IMR-90 (cell line): ENCODE results near the gene VPS26B. TPM values are rescaled to one million over a fixed set of nuclear protein-coding genes. Genes with fewer than 3 reads are reported as not detected.

Source experiments
- ATAC-seq: fragments of 200-7000 bp; cut with Tn5 transposase; 2 replicates; pipeline ENCODE4 v1.9.1; 2020; ENCODE audit warnings: low read depth, mild to moderate bottlenecking, moderate library complexity
- BruUV-seq: library from RNA; stranded (reverse); fragments of 400-500 nt; replicated peaks from 2 replicates; lab custom pipeline; 2021; lab: Mats Ljungman, UMichigan
- CTCF ChIA-PET: fragments of 300-600 bp; formaldehyde crosslinking; extraction: SDS; loops from one replicate; lab custom pipeline; 2021; ENCODE audit warnings: antibody characterized with exemption; lab: Yijun Ruan, JAX
- POLR2A ChIA-PET: fragments of 300-600 bp; sonication (Branson Sonifier 250); formaldehyde crosslinking; loops from one replicate; lab custom pipeline; 2022; ENCODE audit warnings: antibody characterized with exemption; ENCODE audit not compliant: unreplicated experiment; lab: Charles Lee
- DNase-seq: peaks from one replicate; pipeline ENCODE4 v3.0.0; 2013
- H2AFZ ChIP-seq: replicated peaks from 2 replicates; pipeline ENCODE3; 2013; ENCODE audit warnings: low read length, mild to moderate bottlenecking; ENCODE audit not compliant: poor library complexity
- H2AK5ac ChIP-seq: 2 replicates; pipeline ENCODE4 v1.6.1; 2013; ENCODE audit warnings: low read depth, low read length, inconsistent platforms
- H2AK9ac ChIP-seq: replicated peaks from 2 replicates; pipeline ENCODE3; 2013; ENCODE audit warnings: mild to moderate bottlenecking, low read depth, low read length, moderate library complexity; ENCODE audit not compliant: poor library complexity
- H2BK120ac ChIP-seq: 2 replicates; pipeline ENCODE4 v1.6.1; 2013; ENCODE audit warnings: low read depth, low read length, inconsistent platforms
- H2BK15ac ChIP-seq: 3 replicates; pipeline ENCODE4 v1.6.1; 2013; ENCODE audit warnings: low read depth, low read length, inconsistent platforms
- H2BK20ac ChIP-seq: 2 replicates; pipeline ENCODE4 v1.6.1; 2013; ENCODE audit warnings: low read depth, mild to moderate bottlenecking, inconsistent platforms, low read length, moderate library complexity
- H2BK5ac ChIP-seq: 2 replicates; pipeline ENCODE4 v1.6.1; 2013; ENCODE audit warnings: mild to moderate bottlenecking, low read depth, low read length, inconsistent platforms; ENCODE audit not compliant: poor library complexity, severe bottlenecking
- H3K14ac ChIP-seq: replicated peaks from 2 replicates; pipeline ENCODE4 v1.6.1; 2013; ENCODE audit warnings: low read depth, low read length, inconsistent platforms
- H3K18ac ChIP-seq: 2 replicates; pipeline ENCODE4 v1.6.1; 2013; ENCODE audit warnings: low read depth, low read length, control low read depth
- H3K23ac ChIP-seq: 2 replicates; pipeline ENCODE4 v1.6.1; 2013; ENCODE audit warnings: low read depth, low read length, inconsistent platforms
- H3K27ac ChIP-seq: 2 replicates; pipeline ENCODE4 v1.5.1; 2013; ENCODE audit warnings: mild to moderate bottlenecking, control low read depth, low read length; ENCODE audit not compliant: insufficient read depth
- H3K27me3 ChIP-seq: 2 replicates; pipeline ENCODE4 v1.6.1; 2013; ENCODE audit warnings: low read length; ENCODE audit not compliant: control insufficient read depth, insufficient read depth
- H3K36me3 ChIP-seq: 2 replicates; pipeline ENCODE4 v1.6.1; 2013; ENCODE audit warnings: low read length, mixed read lengths; ENCODE audit not compliant: control insufficient read depth, insufficient read depth
- H3K4ac ChIP-seq: 2 replicates; pipeline ENCODE4 v1.6.1; 2013; ENCODE audit warnings: low read depth, low read length, inconsistent platforms
- H3K4me1 ChIP-seq: 2 replicates; pipeline ENCODE4 v1.6.1; 2013; ENCODE audit warnings: low read length, mixed read lengths; ENCODE audit not compliant: control insufficient read depth, insufficient read depth
- H3K4me2 ChIP-seq: 2 replicates; pipeline ENCODE4 v1.6.1; 2013; ENCODE audit warnings: low read depth, mild to moderate bottlenecking, control low read depth, low read length, moderate library complexity
- H3K4me3 ChIP-seq: 2 replicates; pipeline ENCODE4 v1.5.1; 2013; ENCODE audit warnings: low read depth, mild to moderate bottlenecking, control low read depth, low read length, moderate library complexity; ENCODE audit not compliant: insufficient read depth
- H3K56ac ChIP-seq: 2 replicates; pipeline ENCODE4 v1.6.1; 2013; ENCODE audit warnings: low read length, inconsistent platforms; ENCODE audit not compliant: insufficient read depth; ENCODE audit errors: extremely low read depth
- H3K79me1 ChIP-seq, 2 experiments: 2 replicates each; pipeline ENCODE4 v1.6.1; 2013; ENCODE audit warnings: low read length in 2 of 2, inconsistent platforms in 1 of 2, low read depth in 1 of 2
- H3K9ac ChIP-seq: 2 replicates; pipeline ENCODE4 v1.6.1; 2013; ENCODE audit warnings: low read depth, low read length, control low read depth
- H3K9me1 ChIP-seq: 2 replicates; pipeline ENCODE4 v1.6.1; 2013; ENCODE audit warnings: low read length, inconsistent platforms; ENCODE audit not compliant: insufficient read depth
- H3K9me3 ChIP-seq: 2 replicates; pipeline ENCODE4 v1.6.1; 2013; ENCODE audit warnings: low read length; ENCODE audit not compliant: control insufficient read depth, insufficient read depth
- H4K20me1 ChIP-seq: 2 replicates; pipeline ENCODE4 v1.6.1; 2013; ENCODE audit warnings: low read length, inconsistent platforms; ENCODE audit not compliant: insufficient read depth
- H4K5ac ChIP-seq: 2 replicates; pipeline ENCODE4 v1.6.1; 2013; ENCODE audit warnings: mild to moderate bottlenecking, low read depth, low read length, control low read depth
- H4K8ac ChIP-seq, 2 experiments: 2 replicates each; pipeline ENCODE4 v1.6.1; 2013; ENCODE audit warnings: low read depth in 2 of 2, low read length in 2 of 2, control low read depth in 1 of 2, inconsistent platforms in 1 of 2
- H4K91ac ChIP-seq: 2 replicates; pipeline ENCODE4 v1.6.1; 2013; ENCODE audit warnings: low read depth, low read length, inconsistent platforms; ENCODE audit not compliant: insufficient read depth
- BHLHE40 ChIP-seq: fragments of 150-350 bp; IDR thresholded peaks from 2 replicates; pipeline ENCODE4 v1.6.1; 2016; ENCODE audit warnings: mild to moderate bottlenecking, low read depth, low read length
- CEBPB ChIP-seq: IDR thresholded peaks from 2 replicates; pipeline ENCODE4 v1.6.1; 2012; ENCODE audit warnings: low read depth, low read length, improper control_type of control experiment
- CHD1 ChIP-seq: IDR thresholded peaks from 2 replicates; pipeline ENCODE4 v1.6.1; 2012; ENCODE audit warnings: low read depth, low read length, improper control_type of control experiment
- FOS ChIP-seq: fragments of 150-350 bp; IDR thresholded peaks from 2 replicates; pipeline ENCODE4 v1.6.1; 2016; ENCODE audit warnings: low read depth, low read length
- MAFK ChIP-seq: IDR thresholded peaks from 2 replicates; pipeline ENCODE4 v1.6.1; 2012; ENCODE audit warnings: low read depth, low read length, improper control_type of control experiment
- MAZ ChIP-seq: IDR thresholded peaks from 2 replicates; pipeline ENCODE4 v1.6.1; 2012; ENCODE audit warnings: low read depth, mild to moderate bottlenecking, low read length, improper control_type of control experiment, moderate library complexity, borderline replicate concordance
- MXI1 ChIP-seq: IDR thresholded peaks from 2 replicates; pipeline ENCODE4 v1.6.1; 2012; ENCODE audit warnings: low read depth, mild to moderate bottlenecking, low read length, moderate library complexity, borderline replicate concordance
- NFE2L2 ChIP-seq: fragments of 150-350 bp; IDR thresholded peaks from 2 replicates; pipeline ENCODE4 v1.6.1; 2016; ENCODE audit warnings: low read depth, mild to moderate bottlenecking, low read length
- POLR2A ChIP-seq: IDR thresholded peaks from 2 replicates; pipeline ENCODE4 v1.6.1; 2012; ENCODE audit warnings: mild to moderate bottlenecking, low read depth, low read length
- RAD21 ChIP-seq: IDR thresholded peaks from 2 replicates; pipeline ENCODE4 v1.6.1; 2012; ENCODE audit warnings: low read length, improper control_type of control experiment
- RCOR1 ChIP-seq: IDR thresholded peaks from 2 replicates; pipeline ENCODE4 v1.6.1; 2012; ENCODE audit warnings: mild to moderate bottlenecking, low read length, improper control_type of control experiment; ENCODE audit not compliant: insufficient replicate concordance
- RFX5 ChIP-seq: IDR thresholded peaks from 2 replicates; pipeline ENCODE4 v1.8.0; 2012; ENCODE audit warnings: low read depth, mild to moderate bottlenecking, low read length, moderate library complexity
- SMC3 ChIP-seq: fragments of 150-350 bp; IDR thresholded peaks from 2 replicates; pipeline ENCODE4 v1.6.1; 2016; ENCODE audit warnings: low read depth, mild to moderate bottlenecking, antibody characterized with exemption, low read length, moderate library complexity
- dilution Hi-C: fragments of 300-500 bp; cut with HindIII; formaldehyde crosslinking; loops from one replicate; pipeline ENCODE4 v1.14.3; 2018; ENCODE audit warnings: low sequenced_read_pairs; ENCODE audit not compliant: unreplicated experiment
- in situ Hi-C: fragments of 300-500 bp; cut with MboI; formaldehyde crosslinking; loops from 3 replicates; pipeline ENCODE4 v1.14.3; 2019; ENCODE audit warnings: low sequenced_read_pairs, inconsistent platforms, mixed read lengths
- intact Hi-C: fragments of 100-400 bp; cut with micrococcal nuclease; formaldehyde crosslinking; loops from 2 replicates; pipeline ENCODE4 v1.10.0; 2022
- polyA plus RNA-seq, 3 experiments: library from polyadenylated mRNA; depleted of rRNA; stranded (reverse); fragments of >200 nt; gene quantifications; 2 replicates each; pipeline ENCODE4 v1.2.3, GENCODE V29; 2012; ENCODE audit warnings: low replicate concordance in 1 of 3
- total RNA-seq: library from RNA; depleted of rRNA; stranded (reverse); fragments of >200 nt; gene quantifications from 2 replicates; pipeline ENCODE4 v1.2.3, GENCODE V29; 2012
- TF ChIP-seq, protein P1 (sequence below): conservative IDR thresholded peaks from 2 replicates; pipeline ENCODE4 v1.5.1; 2012; ENCODE audit warnings: mild to moderate bottlenecking, low read depth, low read length, improper control_type of control experiment
- TF ChIP-seq, protein P2 (sequence below): fragments of 150-350 bp; IDR thresholded peaks from 2 replicates; pipeline ENCODE4 v1.6.1; 2016; ENCODE audit warnings: low read depth, mild to moderate bottlenecking, low read length, moderate library complexity, borderline replicate concordance
- TF ChIP-seq, protein P3 (sequence below): fragments of 150-350 bp; IDR thresholded peaks from 2 replicates; pipeline ENCODE4 v1.6.1; 2017; ENCODE audit warnings: mild to moderate bottlenecking, antibody characterized with exemption, low read length, low read depth

Gene VPS26B
- total and polyA plus RNA-seq, 2 of the 4 experiments (the other 2 are of a cell fraction): 41.6 to 51.1 TPM

DNA sequence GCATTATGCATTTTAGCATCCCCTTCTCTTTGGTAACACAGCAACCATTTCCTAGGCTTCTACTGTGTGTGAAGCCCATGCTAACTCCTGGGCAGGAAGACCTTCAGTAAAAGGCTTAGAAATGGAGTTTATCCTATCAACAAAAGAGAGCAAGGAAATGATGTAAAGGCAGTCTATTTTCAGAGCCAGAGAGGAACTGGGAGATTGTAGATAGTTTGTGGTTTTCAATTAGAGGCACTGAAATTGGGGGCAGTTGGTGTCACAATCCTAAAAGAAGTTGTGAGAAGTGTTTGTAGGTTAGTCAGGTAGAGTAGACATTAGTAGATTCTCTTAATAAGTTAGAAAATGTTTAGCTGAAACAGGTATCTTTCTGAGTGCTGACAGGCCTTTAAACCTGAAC, 36.0 kb downstream of the VPS26B start:
- dilution Hi-C loops (no loop called here), in situ Hi-C loops (no loop called here), intact Hi-C loops (no loop called here)
- H3K4me3 ChIP-seq: no peak overlapping the region
- no peaks in the 10 kb centered on the region; the same call in 1 of the 2 replicates for H3K9me1 ChIP-seq
- H4K91ac ChIP-seq: no peak overlapping the region
- H2BK120ac ChIP-seq: no peak overlapping the region
- H3K9me3 ChIP-seq: no peaks in the 10 kb centered on the region
- no peak overlapping the region for H2BK15ac ChIP-seq
- no peak overlapping the region for H2BK20ac ChIP-seq
- peaks cover 4 to 5% of the 10 kb centered on the region in 2 experiments; a peak in 2 of 4 replicates for H3K79me1 ChIP-seq
- no peak overlapping the region for H3K18ac ChIP-seq
- no peaks in the 10 kb centered on the region; the same call in 1 of the 2 replicates for H4K20me1 ChIP-seq
- no peak overlapping the region for H3K23ac ChIP-seq
- H2AK5ac ChIP-seq: no peak overlapping the region
- H3K27me3 ChIP-seq: no peaks in the 10 kb centered on the region
- no peak overlapping the region for H4K5ac ChIP-seq
- no peak overlapping the region for H2AK9ac ChIP-seq
- no peak for ATAC-seq
- no peak overlapping the region for H3K4me2 ChIP-seq
- no peak for TF ChIP-seq FOS
- no peak for TF ChIP-seq CEBPB
- TF ChIP-seq POLR2A: no peak
- TF ChIP-seq NFE2L2: no peak
- no peak for TF ChIP-seq BHLHE40
- TF ChIP-seq MAFK: no peak
- TF ChIP-seq, protein P1, sequence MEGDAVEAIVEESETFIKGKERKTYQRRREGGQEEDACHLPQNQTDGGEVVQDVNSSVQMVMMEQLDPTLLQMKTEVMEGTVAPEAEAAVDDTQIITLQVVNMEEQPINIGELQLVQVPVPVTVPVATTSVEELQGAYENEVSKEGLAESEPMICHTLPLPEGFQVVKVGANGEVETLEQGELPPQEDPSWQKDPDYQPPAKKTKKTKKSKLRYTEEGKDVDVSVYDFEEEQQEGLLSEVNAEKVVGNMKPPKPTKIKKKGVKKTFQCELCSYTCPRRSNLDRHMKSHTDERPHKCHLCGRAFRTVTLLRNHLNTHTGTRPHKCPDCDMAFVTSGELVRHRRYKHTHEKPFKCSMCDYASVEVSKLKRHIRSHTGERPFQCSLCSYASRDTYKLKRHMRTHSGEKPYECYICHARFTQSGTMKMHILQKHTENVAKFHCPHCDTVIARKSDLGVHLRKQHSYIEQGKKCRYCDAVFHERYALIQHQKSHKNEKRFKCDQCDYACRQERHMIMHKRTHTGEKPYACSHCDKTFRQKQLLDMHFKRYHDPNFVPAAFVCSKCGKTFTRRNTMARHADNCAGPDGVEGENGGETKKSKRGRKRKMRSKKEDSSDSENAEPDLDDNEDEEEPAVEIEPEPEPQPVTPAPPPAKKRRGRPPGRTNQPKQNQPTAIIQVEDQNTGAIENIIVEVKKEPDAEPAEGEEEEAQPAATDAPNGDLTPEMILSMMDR: no peak
- TF ChIP-seq CHD1: no peak
- TF ChIP-seq RCOR1: no peak
- no peak for TF ChIP-seq RAD21
- no peak for TF ChIP-seq MXI1
- no peak for TF ChIP-seq SMC3
- no peak for TF ChIP-seq RFX5
- TF ChIP-seq, protein P2, sequence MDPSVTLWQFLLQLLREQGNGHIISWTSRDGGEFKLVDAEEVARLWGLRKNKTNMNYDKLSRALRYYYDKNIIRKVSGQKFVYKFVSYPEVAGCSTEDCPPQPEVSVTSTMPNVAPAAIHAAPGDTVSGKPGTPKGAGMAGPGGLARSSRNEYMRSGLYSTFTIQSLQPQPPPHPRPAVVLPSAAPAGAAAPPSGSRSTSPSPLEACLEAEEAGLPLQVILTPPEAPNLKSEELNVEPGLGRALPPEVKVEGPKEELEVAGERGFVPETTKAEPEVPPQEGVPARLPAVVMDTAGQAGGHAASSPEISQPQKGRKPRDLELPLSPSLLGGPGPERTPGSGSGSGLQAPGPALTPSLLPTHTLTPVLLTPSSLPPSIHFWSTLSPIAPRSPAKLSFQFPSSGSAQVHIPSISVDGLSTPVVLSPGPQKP: no peak
- no peak for TF ChIP-seq MAZ
- TF ChIP-seq, protein P3, sequence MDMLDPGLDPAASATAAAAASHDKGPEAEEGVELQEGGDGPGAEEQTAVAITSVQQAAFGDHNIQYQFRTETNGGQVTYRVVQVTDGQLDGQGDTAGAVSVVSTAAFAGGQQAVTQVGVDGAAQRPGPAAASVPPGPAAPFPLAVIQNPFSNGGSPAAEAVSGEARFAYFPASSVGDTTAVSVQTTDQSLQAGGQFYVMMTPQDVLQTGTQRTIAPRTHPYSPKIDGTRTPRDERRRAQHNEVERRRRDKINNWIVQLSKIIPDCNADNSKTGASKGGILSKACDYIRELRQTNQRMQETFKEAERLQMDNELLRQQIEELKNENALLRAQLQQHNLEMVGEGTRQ: no peak
- no peak overlapping the region for H3K4ac ChIP-seq
- H3K14ac ChIP-seq: no peak overlapping the region
- ChIA-PET CTCF (interaction anchor here (1.3 kb wide), 1 partner anchor 17 kb away, joined by 3 read pairs; no protein-coding TSS in a partner anchor), POLR2A (no interaction called here)
- H3K36me3 ChIP-seq: peaks cover 45% of the 10 kb centered on the region
- H3K56ac ChIP-seq: no peak overlapping the region
- H3K4me1 ChIP-seq: no peaks in the 10 kb centered on the region
- no peak overlapping the region for H3K27ac ChIP-seq
- no peak overlapping the region for H3K9ac ChIP-seq
- H2AFZ ChIP-seq: no peak overlapping the region
- DNase-seq: no peak
- no peak overlapping the region for H4K8ac ChIP-seq
- no peak overlapping the region for H2BK5ac ChIP-seq
- BruUV-seq: no TSS peak
